ENCODE measurements around the gene ARHGAP4. TPM values are rescaled to one million over a fixed set of nuclear protein-coding genes. Genes with fewer than 3 reads are reported as not detected.
A peak's percentile ranks its signal among the peaks of the same experiment; 100 is the strongest.

ARHGAP4 gene
- total and polyA plus RNA-seq, 2 of the 4 experiments (the other 2 are of a cell fraction) = 0.18 to 0.72 TPM

DNA sequence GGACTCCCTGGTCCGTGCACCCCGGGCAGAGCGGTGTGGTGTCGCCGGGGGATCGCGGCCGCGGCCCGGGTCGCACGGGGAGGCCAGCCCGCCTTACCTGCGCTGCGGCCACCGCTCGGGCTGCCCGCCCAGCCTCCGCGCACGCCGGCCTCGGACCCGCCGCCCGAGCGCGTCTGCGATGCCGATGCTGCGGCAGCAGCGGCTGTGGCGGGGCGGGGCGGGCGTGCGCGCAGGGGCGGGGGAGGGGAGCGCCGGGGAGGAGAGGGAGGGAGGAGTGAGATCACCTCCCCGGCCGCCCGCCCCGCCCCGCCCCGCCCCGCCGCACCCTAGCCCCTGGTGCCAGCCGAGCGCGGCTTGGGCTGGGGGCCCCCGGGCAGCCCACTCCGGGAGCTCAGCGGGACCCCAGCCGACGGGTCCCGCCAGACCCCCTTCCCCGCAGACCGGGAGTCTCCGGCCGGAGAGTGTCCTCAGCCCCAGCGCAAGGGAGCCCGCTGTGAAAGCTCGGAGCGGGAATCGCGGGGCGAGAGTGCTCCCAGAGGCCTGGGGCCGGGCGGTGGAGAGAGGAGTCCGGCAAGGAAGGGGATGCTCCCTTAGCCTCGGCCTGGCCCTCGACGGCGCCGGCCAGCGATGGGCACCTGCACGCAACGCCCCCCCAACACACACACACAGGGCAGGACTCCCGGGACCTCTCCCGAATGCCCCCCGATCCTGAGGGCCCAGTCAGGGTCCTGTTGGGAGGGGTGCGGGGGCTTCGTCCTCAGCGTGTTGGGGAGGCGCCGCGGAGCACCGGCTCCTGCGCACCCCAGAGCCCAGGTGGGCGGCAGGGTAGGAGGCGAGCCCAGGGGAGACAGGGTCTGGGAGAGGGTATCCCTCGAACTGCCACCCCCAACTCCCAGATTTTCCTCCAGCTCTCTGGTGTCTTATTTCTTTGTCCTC is 39.8 kb downstream of the ARHGAP4 start, which contains the start of gene L1CAM:
Gene L1CAM (minus strand): TSS at position 206 of the 936 bp plus-strand sequence. CDS start 10,337 bp downstream, outside the sequence.
- intact Hi-C loops (cut with micrococcal nuclease) = no loop called here
- BruUV-seq (replicated peaks) = no TSS peak

More for the DNA sequence above, 39.8 kb downstream of the ARHGAP4 start, which contains the start of gene L1CAM:
- Histone ChIP-seq H3K56ac (ENCODE audit: extremely low read depth, insufficient read depth, low read length) (no peak within 1 kb of the TSS), H3K4me1 (ENCODE audit: control insufficient read depth, insufficient read depth, low read length) (no peaks in the 10 kb centered on the region), H2AK9ac (replicated peaks; ENCODE audit: low read depth, low read length, poor library complexity) (no peak within 1 kb of the TSS), H3K18ac (ENCODE audit: low read depth, low read length) (no peak within 1 kb of the TSS), H3K36me3 (ENCODE audit: control insufficient read depth, insufficient read depth, low read length) (no peaks in the 10 kb centered on the region), H2BK15ac (ENCODE audit: low read depth, low read length) (no peak within 1 kb of the TSS), H4K20me1 (ENCODE audit: insufficient read depth, low read length) (no peaks in the 10 kb centered on the region), H2AFZ (replicated peaks; ENCODE audit: low read length, poor library complexity) (peak within 1 kb of the TSS; percentile 5), H3K4ac (ENCODE audit: low read depth, low read length) (no peak within 1 kb of the TSS), H3K4me2 (ENCODE audit: low read depth, low read length) (no peak within 1 kb of the TSS), H3K14ac (replicated peaks; ENCODE audit: low read depth, low read length) (no peak within 1 kb of the TSS), H2BK5ac (ENCODE audit: low read depth, low read length, poor library complexity, severe bottlenecking) (no peak within 1 kb of the TSS), H3K9ac (ENCODE audit: low read depth, low read length) (no peak within 1 kb of the TSS), H3K27me3 (ENCODE audit: control insufficient read depth, insufficient read depth, low read length) (peaks cover 62% of the 10 kb centered on the region), H4K91ac (ENCODE audit: insufficient read depth, low read depth, low read length) (no peak within 1 kb of the TSS), H3K27ac (ENCODE audit: insufficient read depth, low read length) (no peak within 1 kb of the TSS), H2AK5ac (ENCODE audit: low read depth, low read length) (no peak within 1 kb of the TSS), H3K9me3 (ENCODE audit: control insufficient read depth, insufficient read depth, low read length) (peaks cover 4% of the 10 kb centered on the region), H4K5ac (ENCODE audit: low read depth, low read length) (no peak within 1 kb of the TSS), H3K79me1 (ENCODE audit: low read depth in 1 of 2, low read length in 2 of 2) (no peaks in the 10 kb centered on the region), H2BK120ac (ENCODE audit: low read depth, low read length) (no peak within 1 kb of the TSS), H3K4me3 (ENCODE audit: insufficient read depth, low read depth, low read length) (no peak within 1 kb of the TSS), H3K23ac (ENCODE audit: low read depth, low read length) (no peak within 1 kb of the TSS), H2BK20ac (ENCODE audit: low read depth, low read length) (no peak within 1 kb of the TSS), H4K8ac (ENCODE audit: low read depth in 2 of 2, low read length in 2 of 2) (no peak within 1 kb of the TSS), H3K9me1 (ENCODE audit: insufficient read depth, low read length) (no peaks in the 10 kb centered on the region)
- ChIA-PET CTCF (no interaction called here), POLR2A (ENCODE audit: unreplicated experiment) (no interaction called here)
- in situ Hi-C loops (cut with MboI; ENCODE audit: low sequenced_read_pairs) (no loop called here), dilution Hi-C loops (cut with HindIII; ENCODE audit: low sequenced_read_pairs, unreplicated experiment) (no loop called here)
- TF ChIP-seq RCOR1 (IDR thresholded peaks at IDR 0.05; ENCODE audit: insufficient replicate concordance, low read length) (no peak), CHD1 (IDR thresholded peaks at IDR 0.05; ENCODE audit: low read depth, low read length) (no peak), CEBPB (IDR thresholded peaks at IDR 0.05; ENCODE audit: low read depth, low read length) (no peak), BHLHE40 (IDR thresholded peaks at IDR 0.05; ENCODE audit: low read depth, low read length) (no peak), RAD21 (IDR thresholded peaks at IDR 0.05; ENCODE audit: low read length) (no peak), FOS (IDR thresholded peaks at IDR 0.05; ENCODE audit: low read depth, low read length) (no peak), POLR2A (IDR thresholded peaks at IDR 0.05; ENCODE audit: low read depth, low read length) (no peak), MAFK (IDR thresholded peaks at IDR 0.05; ENCODE audit: low read depth, low read length) (no peak), NFE2L2 (IDR thresholded peaks at IDR 0.05; ENCODE audit: low read depth, low read length) (no peak), RFX5 (IDR thresholded peaks at IDR 0.05; ENCODE audit: low read depth, low read length) (no peak)
- TF ChIP-seq, protein P1, sequence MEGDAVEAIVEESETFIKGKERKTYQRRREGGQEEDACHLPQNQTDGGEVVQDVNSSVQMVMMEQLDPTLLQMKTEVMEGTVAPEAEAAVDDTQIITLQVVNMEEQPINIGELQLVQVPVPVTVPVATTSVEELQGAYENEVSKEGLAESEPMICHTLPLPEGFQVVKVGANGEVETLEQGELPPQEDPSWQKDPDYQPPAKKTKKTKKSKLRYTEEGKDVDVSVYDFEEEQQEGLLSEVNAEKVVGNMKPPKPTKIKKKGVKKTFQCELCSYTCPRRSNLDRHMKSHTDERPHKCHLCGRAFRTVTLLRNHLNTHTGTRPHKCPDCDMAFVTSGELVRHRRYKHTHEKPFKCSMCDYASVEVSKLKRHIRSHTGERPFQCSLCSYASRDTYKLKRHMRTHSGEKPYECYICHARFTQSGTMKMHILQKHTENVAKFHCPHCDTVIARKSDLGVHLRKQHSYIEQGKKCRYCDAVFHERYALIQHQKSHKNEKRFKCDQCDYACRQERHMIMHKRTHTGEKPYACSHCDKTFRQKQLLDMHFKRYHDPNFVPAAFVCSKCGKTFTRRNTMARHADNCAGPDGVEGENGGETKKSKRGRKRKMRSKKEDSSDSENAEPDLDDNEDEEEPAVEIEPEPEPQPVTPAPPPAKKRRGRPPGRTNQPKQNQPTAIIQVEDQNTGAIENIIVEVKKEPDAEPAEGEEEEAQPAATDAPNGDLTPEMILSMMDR (conservative IDR thresholded peaks at IDR 0.05; ENCODE audit: low read depth, low read length) = no peak
- TF ChIP-seq, protein P2, sequence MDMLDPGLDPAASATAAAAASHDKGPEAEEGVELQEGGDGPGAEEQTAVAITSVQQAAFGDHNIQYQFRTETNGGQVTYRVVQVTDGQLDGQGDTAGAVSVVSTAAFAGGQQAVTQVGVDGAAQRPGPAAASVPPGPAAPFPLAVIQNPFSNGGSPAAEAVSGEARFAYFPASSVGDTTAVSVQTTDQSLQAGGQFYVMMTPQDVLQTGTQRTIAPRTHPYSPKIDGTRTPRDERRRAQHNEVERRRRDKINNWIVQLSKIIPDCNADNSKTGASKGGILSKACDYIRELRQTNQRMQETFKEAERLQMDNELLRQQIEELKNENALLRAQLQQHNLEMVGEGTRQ (IDR thresholded peaks at IDR 0.05; ENCODE audit: low read depth, low read length) = no peak
- 11% methylated on average over 12 of the region's 94 CpGs; no CpG with 5 or more reads in 1 of the 2 experiments for WGBS, 2 experiments (ENCODE audit: extremely low coverage in 2 of 2, insufficient read length in 1 of 2)
- ATAC-seq (ENCODE audit: low read depth) = peak; percentile 53
- no peak for DNase-seq

Measured in IMR-90 (cell line).